Calu3 (cell line): Measurements from ENCODE around the gene KAT6B. TPM values are rescaled to one million over a fixed set of nuclear protein-coding genes. Genes with fewer than 3 reads are reported as not detected.

Experiments
- BruUV-seq: library from RNA; stranded (reverse); fragments of 400-500 nt; replicated peaks from 2 replicates; lab custom pipeline; 2021; lab: Mats Ljungman, UMichigan
- CTCF ChIA-PET: fragments of 300-600 bp; sonication (Branson Sonifier 250); formaldehyde crosslinking; loops from one replicate; lab custom pipeline; 2022; ENCODE audit warnings: antibody characterized with exemption; lab: Charles Lee
- DNase-seq: peaks from one replicate; pipeline ENCODE4 v3.0.0; 2022
- H3K27ac Mint-ChIP-seq: one replicate; pipeline ENCODE4 v1.8.0; 2022; ENCODE audit warnings: mixed read lengths; ENCODE audit not compliant: unreplicated experiment
- H3K27me3 Mint-ChIP-seq: one replicate; pipeline ENCODE4 v1.8.0; 2022; ENCODE audit warnings: mixed read lengths; ENCODE audit not compliant: unreplicated experiment
- H3K36me3 Mint-ChIP-seq: one replicate; pipeline ENCODE4 v1.8.0; 2022; ENCODE audit warnings: mild to moderate bottlenecking, moderate library complexity, mixed read lengths; ENCODE audit not compliant: insufficient read depth, unreplicated experiment
- H3K4me1 Mint-ChIP-seq: one replicate; pipeline ENCODE4 v1.8.0; 2022; ENCODE audit warnings: mild to moderate bottlenecking, low read depth, mixed read lengths; ENCODE audit not compliant: unreplicated experiment
- H3K4me3 Mint-ChIP-seq: one replicate; pipeline ENCODE4 v1.8.0; 2022; ENCODE audit warnings: mild to moderate bottlenecking, low read depth, moderate library complexity, mixed read lengths; ENCODE audit not compliant: unreplicated experiment
- H3K9me3 Mint-ChIP-seq: one replicate; pipeline ENCODE4 v1.8.0; 2022; ENCODE audit warnings: low read depth, mixed read lengths; ENCODE audit not compliant: unreplicated experiment
- intact Hi-C: fragments of 100-400 bp; cut with micrococcal nuclease; formaldehyde crosslinking; loops from one replicate; pipeline ENCODE4 v1.10.0; 2022; ENCODE audit not compliant: unreplicated experiment
- total RNA-seq: library from RNA; stranded (reverse); gene quantifications from 2 replicates; pipeline ENCODE4 v1.2.3, GENCODE V29; 2022
- TF ChIP-seq, protein P1 (sequence below): fragments of 200-600 bp; IDR thresholded peaks from one replicate; pipeline ENCODE4 v1.8.0; 2022; ENCODE audit warnings: antibody characterized with exemption; ENCODE audit not compliant: unreplicated experiment

KAT6B gene
- total RNA-seq, 1 experiment from 2014 or later = 28.6 TPM

GRCh38 chr10:74976565-74976964 lies 150.2 kb downstream of the KAT6B start:
- CTCF ChIA-PET = no interaction called here
- H3K4me1 Mint-ChIP-seq = no peaks in the 10 kb centered on the region
- no peak overlapping the region for H3K4me3 Mint-ChIP-seq
- H3K9me3 Mint-ChIP-seq = no peaks in the 10 kb centered on the region
- H3K27ac Mint-ChIP-seq = no peak overlapping the region
- H3K27me3 Mint-ChIP-seq = no peaks in the 10 kb centered on the region
- BruUV-seq = no TSS peak
- TF ChIP-seq, protein P1, sequence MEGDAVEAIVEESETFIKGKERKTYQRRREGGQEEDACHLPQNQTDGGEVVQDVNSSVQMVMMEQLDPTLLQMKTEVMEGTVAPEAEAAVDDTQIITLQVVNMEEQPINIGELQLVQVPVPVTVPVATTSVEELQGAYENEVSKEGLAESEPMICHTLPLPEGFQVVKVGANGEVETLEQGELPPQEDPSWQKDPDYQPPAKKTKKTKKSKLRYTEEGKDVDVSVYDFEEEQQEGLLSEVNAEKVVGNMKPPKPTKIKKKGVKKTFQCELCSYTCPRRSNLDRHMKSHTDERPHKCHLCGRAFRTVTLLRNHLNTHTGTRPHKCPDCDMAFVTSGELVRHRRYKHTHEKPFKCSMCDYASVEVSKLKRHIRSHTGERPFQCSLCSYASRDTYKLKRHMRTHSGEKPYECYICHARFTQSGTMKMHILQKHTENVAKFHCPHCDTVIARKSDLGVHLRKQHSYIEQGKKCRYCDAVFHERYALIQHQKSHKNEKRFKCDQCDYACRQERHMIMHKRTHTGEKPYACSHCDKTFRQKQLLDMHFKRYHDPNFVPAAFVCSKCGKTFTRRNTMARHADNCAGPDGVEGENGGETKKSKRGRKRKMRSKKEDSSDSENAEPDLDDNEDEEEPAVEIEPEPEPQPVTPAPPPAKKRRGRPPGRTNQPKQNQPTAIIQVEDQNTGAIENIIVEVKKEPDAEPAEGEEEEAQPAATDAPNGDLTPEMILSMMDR = no peak
- H3K36me3 Mint-ChIP-seq = peaks cover 7% of the 10 kb centered on the region
- no peak for DNase-seq
- intact Hi-C loops = no loop called here

GRCh38 chr10:74977072-74977471 lies 150.7 kb downstream of the KAT6B start:
- DNase-seq = no peak
- Mint-ChIP-seq H3K36me3 (peaks cover 7% of the 10 kb centered on the region), H3K4me1 (no peaks in the 10 kb centered on the region), H3K9me3 (no peaks in the 10 kb centered on the region), H3K27me3 (no peaks in the 10 kb centered on the region), H3K27ac (no peak overlapping the region), H3K4me3 (no peak overlapping the region)
- CTCF ChIA-PET = no interaction called here
- intact Hi-C loops = no loop called here
- TF ChIP-seq, protein P1 = no peak
- BruUV-seq = no TSS peak

GRCh38 chr10:74977913-74978847 lies 151.8 kb downstream of the KAT6B start:
- Mint-ChIP-seq H3K36me3 (peaks cover 7% of the 10 kb centered on the region), H3K9me3 (no peaks in the 10 kb centered on the region), H3K4me1 (no peaks in the 10 kb centered on the region), H3K27me3 (no peaks in the 10 kb centered on the region), H3K4me3 (no peak overlapping the region), H3K27ac (no peak overlapping the region)
- no TSS peak for BruUV-seq
- intact Hi-C loops = no loop called here
- no peak for DNase-seq
- TF ChIP-seq, protein P1 = no peak
- CTCF ChIA-PET = no interaction called here

GRCh38 chr10:74981831-74982633 lies 155.6 kb downstream of the KAT6B start:
- CTCF ChIA-PET = no interaction called here
- H3K4me1 Mint-ChIP-seq = no peaks in the 10 kb centered on the region
- H3K4me3 Mint-ChIP-seq = no peak overlapping the region
- intact Hi-C loops = no loop called here
- TF ChIP-seq, protein P1 = no peak
- no peak overlapping the region for H3K27ac Mint-ChIP-seq
- H3K27me3 Mint-ChIP-seq = no peaks in the 10 kb centered on the region
- no peaks in the 10 kb centered on the region for H3K9me3 Mint-ChIP-seq
- BruUV-seq = no TSS peak
- DNase-seq = no peak
- H3K36me3 Mint-ChIP-seq = no peaks in the 10 kb centered on the region
